ENCODE measurements around the gene SIX1.

DNA sequence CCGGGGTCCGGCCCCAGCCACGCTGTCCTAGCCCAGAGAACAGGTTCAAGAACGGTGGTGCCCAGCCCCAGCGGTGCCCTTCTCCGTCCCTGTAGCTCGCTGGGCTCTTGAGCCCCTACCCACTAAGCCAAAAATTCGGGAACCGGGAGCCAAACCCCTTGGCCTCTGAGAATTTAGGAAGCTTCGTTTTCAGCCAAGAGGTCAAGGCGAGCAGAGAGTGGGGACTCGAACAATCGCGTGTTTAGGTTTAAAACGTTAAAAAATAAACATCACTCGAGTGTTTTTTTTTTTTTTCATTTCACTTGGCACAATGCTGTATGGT, 6.2 kb downstream of the SIX1 start:
- no peak for TF ChIP-seq POLR2A (IDR thresholded peaks at IDR 0.05)
- TF ChIP-seq, protein P1, sequence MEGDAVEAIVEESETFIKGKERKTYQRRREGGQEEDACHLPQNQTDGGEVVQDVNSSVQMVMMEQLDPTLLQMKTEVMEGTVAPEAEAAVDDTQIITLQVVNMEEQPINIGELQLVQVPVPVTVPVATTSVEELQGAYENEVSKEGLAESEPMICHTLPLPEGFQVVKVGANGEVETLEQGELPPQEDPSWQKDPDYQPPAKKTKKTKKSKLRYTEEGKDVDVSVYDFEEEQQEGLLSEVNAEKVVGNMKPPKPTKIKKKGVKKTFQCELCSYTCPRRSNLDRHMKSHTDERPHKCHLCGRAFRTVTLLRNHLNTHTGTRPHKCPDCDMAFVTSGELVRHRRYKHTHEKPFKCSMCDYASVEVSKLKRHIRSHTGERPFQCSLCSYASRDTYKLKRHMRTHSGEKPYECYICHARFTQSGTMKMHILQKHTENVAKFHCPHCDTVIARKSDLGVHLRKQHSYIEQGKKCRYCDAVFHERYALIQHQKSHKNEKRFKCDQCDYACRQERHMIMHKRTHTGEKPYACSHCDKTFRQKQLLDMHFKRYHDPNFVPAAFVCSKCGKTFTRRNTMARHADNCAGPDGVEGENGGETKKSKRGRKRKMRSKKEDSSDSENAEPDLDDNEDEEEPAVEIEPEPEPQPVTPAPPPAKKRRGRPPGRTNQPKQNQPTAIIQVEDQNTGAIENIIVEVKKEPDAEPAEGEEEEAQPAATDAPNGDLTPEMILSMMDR (IDR thresholded peaks at IDR 0.05), result no peak
